ENCODE measurements around the gene PRRT1.
"Not testable (repeated sequence)": the region's sequence is repeated elsewhere in the genome, so short reads cannot be mapped to it uniquely, and the experiment has no call there.

PRRT1 gene

GRCh38 chr6:32193096-32193495 is 41.4 kb upstream of the PRRT1 start:
- H3K36me3 ChIP-seq (ENCODE audit: insufficient read depth, low read length); H3K27me3 ChIP-seq (ENCODE audit: insufficient read depth, low read length); H3K4me3 ChIP-seq (ENCODE audit: low read depth, low read length); H3K27ac ChIP-seq (ENCODE audit: low read depth, low read length): not testable (repeated sequence)
- peaks cover 13% of the 10 kb centered on the region for H3K79me2 ChIP-seq (ENCODE audit: control insufficient read depth, insufficient read depth, low read length, unreplicated experiment)
- H3K4me1 ChIP-seq (ENCODE audit: control insufficient read depth, insufficient read depth, low read length, unreplicated experiment) = peaks cover 24% of the 10 kb centered on the region
- H2AFZ ChIP-seq (ENCODE audit: low read length, unreplicated experiment) = peak overlapping the region; percentile 15

- Histone ChIP-seq H3K27ac (ENCODE audit: low read depth, low read length) (no peak within 1 kb of the TSS), H3K4me3 (ENCODE audit: low read depth, low read length) (peak within 1 kb of the TSS; percentile 22; the same call in 1 of the 2 replicates), H2AFZ (ENCODE audit: low read length, unreplicated experiment) (peak within 1 kb of the TSS; percentile 15), H3K79me2 (ENCODE audit: control insufficient read depth, insufficient read depth, low read length, unreplicated experiment) (peaks cover 17% of the 10 kb centered on the region), H3K36me3 (ENCODE audit: insufficient read depth, low read length) (no peaks in the 10 kb centered on the region), H3K4me1 (ENCODE audit: control insufficient read depth, insufficient read depth, low read length, unreplicated experiment) (peaks cover 29% of the 10 kb centered on the region), H3K27me3 (ENCODE audit: insufficient read depth, low read length) (no peaks in the 10 kb centered on the region)
Measured at GRCh38 chr6:32192608-32193039, 40.9 kb upstream of the PRRT1 start, which contains the start of gene GPSM3. Gene GPSM3, minus strand, starts transcription at chr6:32192643. Its CDS starts 130 bp downstream, at chr6:32192513.

GRCh38 chr6:32191696-32192607 is 40.2 kb upstream of the PRRT1 start:
- Histone ChIP-seq H3K4me3 (ENCODE audit: low read depth, low read length) (peak overlapping the region; percentile 22; the same call in 1 of the 2 replicates), H3K4me1 (ENCODE audit: control insufficient read depth, insufficient read depth, low read length, unreplicated experiment) (peaks cover 25% of the 10 kb centered on the region), H3K36me3 (ENCODE audit: insufficient read depth, low read length) (peaks cover 4% of the 10 kb centered on the region; the same call in 1 of the 2 replicates), H3K27me3 (ENCODE audit: insufficient read depth, low read length) (no peaks in the 10 kb centered on the region), H3K27ac (ENCODE audit: low read depth, low read length) (no peak overlapping the region), H2AFZ (ENCODE audit: low read length, unreplicated experiment) (no peak overlapping the region), H3K79me2 (ENCODE audit: control insufficient read depth, insufficient read depth, low read length, unreplicated experiment) (peaks cover 19% of the 10 kb centered on the region)

- Histone ChIP-seq H3K4me1 (ENCODE audit: control insufficient read depth, insufficient read depth, low read length, unreplicated experiment) (peaks cover 21% of the 10 kb centered on the region), H3K4me3 (ENCODE audit: low read depth, low read length) (no peak overlapping the region), H3K79me2 (ENCODE audit: control insufficient read depth, insufficient read depth, low read length, unreplicated experiment) (peaks cover 19% of the 10 kb centered on the region)
Measured at GRCh38 chr6:32190911-32191677, 39.4 kb upstream of the PRRT1 start.

GRCh38 chr6:32190054-32190851 is 38.5 kb upstream of the PRRT1 start, which contains the start of gene PBX2:
Gene PBX2, minus strand, starts transcription at chr6:32190202. Its CDS starts 287 bp downstream, at chr6:32189915.
- H3K27ac ChIP-seq (ENCODE audit: low read depth, low read length) = peak within 1 kb of the TSS; percentile 71
- H2AFZ ChIP-seq (ENCODE audit: low read length, unreplicated experiment) = peak within 1 kb of the TSS; percentile 76
- H3K4me3 ChIP-seq (ENCODE audit: low read depth, low read length) = peak within 1 kb of the TSS; percentile 94
- H3K79me2 ChIP-seq (ENCODE audit: control insufficient read depth, insufficient read depth, low read length, unreplicated experiment) = peaks cover 19% of the 10 kb centered on the region
- H3K4me1 ChIP-seq (ENCODE audit: control insufficient read depth, insufficient read depth, low read length, unreplicated experiment) = peaks cover 21% of the 10 kb centered on the region
- peaks cover 4% of the 10 kb centered on the region; the same call in 1 of the 2 replicates for H3K36me3 ChIP-seq (ENCODE audit: insufficient read depth, low read length)
- no peaks in the 10 kb centered on the region for H3K27me3 ChIP-seq (ENCODE audit: insufficient read depth, low read length)

More at GRCh38 chr6:32190911-32191677, 39.4 kb upstream of the PRRT1 start:
- no peak overlapping the region for H2AFZ ChIP-seq (ENCODE audit: low read length, unreplicated experiment)
- no peaks in the 10 kb centered on the region for H3K27me3 ChIP-seq (ENCODE audit: insufficient read depth, low read length)
- H3K36me3 ChIP-seq (ENCODE audit: insufficient read depth, low read length) = peaks cover 4% of the 10 kb centered on the region; the same call in 1 of the 2 replicates
- no peak overlapping the region for H3K27ac ChIP-seq (ENCODE audit: low read depth, low read length)

- Histone ChIP-seq H2AFZ (ENCODE audit: low read length, unreplicated experiment) (no peak overlapping the region), H3K27me3 (ENCODE audit: insufficient read depth, low read length) (no peaks in the 10 kb centered on the region), H3K4me3 (ENCODE audit: low read depth, low read length) (peak overlapping the region; percentile 94), H3K4me1 (ENCODE audit: control insufficient read depth, insufficient read depth, low read length, unreplicated experiment) (peaks cover 19% of the 10 kb centered on the region), H3K36me3 (ENCODE audit: insufficient read depth, low read length) (peaks cover 4% of the 10 kb centered on the region; the same call in 1 of the 2 replicates), H3K79me2 (ENCODE audit: control insufficient read depth, insufficient read depth, low read length, unreplicated experiment) (peaks cover 19% of the 10 kb centered on the region), H3K27ac (ENCODE audit: low read depth, low read length) (peak overlapping the region; percentile 71)
Measured at GRCh38 chr6:32189742-32190053, 38.0 kb upstream of the PRRT1 start.

- no peak overlapping the region for H2AFZ ChIP-seq (ENCODE audit: low read length, unreplicated experiment)
- peaks cover 20% of the 10 kb centered on the region for H3K4me1 ChIP-seq (ENCODE audit: control insufficient read depth, insufficient read depth, low read length, unreplicated experiment)
- peak overlapping the region; percentile 71 for H3K27ac ChIP-seq (ENCODE audit: low read depth, low read length)
- H3K79me2 ChIP-seq (ENCODE audit: control insufficient read depth, insufficient read depth, low read length, unreplicated experiment) = peaks cover 19% of the 10 kb centered on the region
- H3K4me3 ChIP-seq (ENCODE audit: low read depth, low read length) = peak overlapping the region; percentile 94
- no peaks in the 10 kb centered on the region for H3K27me3 ChIP-seq (ENCODE audit: insufficient read depth, low read length)
- peaks cover 4% of the 10 kb centered on the region; the same call in 1 of the 2 replicates for H3K36me3 ChIP-seq (ENCODE audit: insufficient read depth, low read length)
Measured at GRCh38 chr6:32189069-32189741, 37.5 kb upstream of the PRRT1 start.

- H3K27me3 ChIP-seq (ENCODE audit: insufficient read depth, low read length) = no peaks in the 10 kb centered on the region
- no peak overlapping the region for H2AFZ ChIP-seq (ENCODE audit: low read length, unreplicated experiment)
- H3K36me3 ChIP-seq (ENCODE audit: insufficient read depth, low read length) = peaks cover 4% of the 10 kb centered on the region; the same call in 1 of the 2 replicates
- peak overlapping the region; percentile 71 for H3K27ac ChIP-seq (ENCODE audit: low read depth, low read length)
- peaks cover 22% of the 10 kb centered on the region for H3K4me1 ChIP-seq (ENCODE audit: control insufficient read depth, insufficient read depth, low read length, unreplicated experiment)
- H3K79me2 ChIP-seq (ENCODE audit: control insufficient read depth, insufficient read depth, low read length, unreplicated experiment) = peaks cover 19% of the 10 kb centered on the region
- peak overlapping the region; percentile 94 for H3K4me3 ChIP-seq (ENCODE audit: low read depth, low read length)
Measured at GRCh38 chr6:32188381-32189068, 36.8 kb upstream of the PRRT1 start.

GRCh38 chr6:32187725-32188380 is 36.1 kb upstream of the PRRT1 start:
- not testable (repeated sequence) for H2AFZ ChIP-seq (ENCODE audit: low read length, unreplicated experiment); H3K27me3 ChIP-seq (ENCODE audit: insufficient read depth, low read length); H3K36me3 ChIP-seq (ENCODE audit: insufficient read depth, low read length); H3K27ac ChIP-seq (ENCODE audit: low read depth, low read length)
- Histone ChIP-seq H3K4me3 (ENCODE audit: low read depth, low read length) (peak overlapping the region; percentile 94), H3K79me2 (ENCODE audit: control insufficient read depth, insufficient read depth, low read length, unreplicated experiment) (peaks cover 19% of the 10 kb centered on the region), H3K4me1 (ENCODE audit: control insufficient read depth, insufficient read depth, low read length, unreplicated experiment) (peaks cover 21% of the 10 kb centered on the region)
